8988T (cell line): ENCODE data around the gene MGA.

ENCODE experiments used
- DNase-seq: peaks from one replicate; pipeline ENCODE4 v3.0.0; 2011

MGA gene

DNA sequence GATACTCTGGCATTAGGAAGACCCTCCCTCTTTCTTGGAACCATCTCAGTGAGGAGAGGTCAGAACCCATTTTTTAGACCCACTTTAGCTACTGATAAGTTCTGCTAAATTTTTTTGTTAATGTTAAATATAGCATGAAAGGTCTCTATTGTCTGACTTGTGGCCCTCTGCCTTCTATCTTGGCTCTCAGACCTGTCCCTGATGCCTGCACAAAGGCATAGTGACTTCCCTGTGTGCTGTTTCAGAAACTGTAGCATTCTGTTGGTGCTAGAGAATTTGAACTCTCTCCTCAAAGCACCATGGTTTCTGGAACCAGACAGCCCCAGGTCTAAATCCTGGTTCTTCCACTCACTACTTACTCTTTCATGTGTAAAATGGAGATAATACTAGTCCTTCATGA, 129.5 kb downstream of the MGA start:
- DNase-seq, result no peak

DNA sequence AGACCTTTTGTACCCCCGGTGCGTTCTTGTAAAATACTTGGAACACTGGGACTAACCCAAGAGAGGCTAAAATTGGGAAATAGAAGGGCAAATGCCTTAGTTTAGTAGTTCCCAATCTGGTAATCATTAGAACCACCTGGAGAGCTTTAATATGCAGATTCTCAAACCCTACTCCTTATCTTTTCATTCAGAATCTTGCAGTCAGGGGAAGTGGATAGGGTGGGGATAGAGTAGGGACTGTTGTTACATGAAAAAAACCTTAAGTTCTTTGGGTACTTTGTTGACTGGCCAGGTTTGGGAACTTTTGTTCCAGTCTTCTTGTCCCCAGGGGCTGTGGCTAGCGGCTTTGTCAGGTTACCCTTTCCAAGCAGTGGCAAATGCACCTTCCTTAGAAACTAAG, 130.0 kb downstream of the MGA start:
- DNase-seq, result no peak

DNA sequence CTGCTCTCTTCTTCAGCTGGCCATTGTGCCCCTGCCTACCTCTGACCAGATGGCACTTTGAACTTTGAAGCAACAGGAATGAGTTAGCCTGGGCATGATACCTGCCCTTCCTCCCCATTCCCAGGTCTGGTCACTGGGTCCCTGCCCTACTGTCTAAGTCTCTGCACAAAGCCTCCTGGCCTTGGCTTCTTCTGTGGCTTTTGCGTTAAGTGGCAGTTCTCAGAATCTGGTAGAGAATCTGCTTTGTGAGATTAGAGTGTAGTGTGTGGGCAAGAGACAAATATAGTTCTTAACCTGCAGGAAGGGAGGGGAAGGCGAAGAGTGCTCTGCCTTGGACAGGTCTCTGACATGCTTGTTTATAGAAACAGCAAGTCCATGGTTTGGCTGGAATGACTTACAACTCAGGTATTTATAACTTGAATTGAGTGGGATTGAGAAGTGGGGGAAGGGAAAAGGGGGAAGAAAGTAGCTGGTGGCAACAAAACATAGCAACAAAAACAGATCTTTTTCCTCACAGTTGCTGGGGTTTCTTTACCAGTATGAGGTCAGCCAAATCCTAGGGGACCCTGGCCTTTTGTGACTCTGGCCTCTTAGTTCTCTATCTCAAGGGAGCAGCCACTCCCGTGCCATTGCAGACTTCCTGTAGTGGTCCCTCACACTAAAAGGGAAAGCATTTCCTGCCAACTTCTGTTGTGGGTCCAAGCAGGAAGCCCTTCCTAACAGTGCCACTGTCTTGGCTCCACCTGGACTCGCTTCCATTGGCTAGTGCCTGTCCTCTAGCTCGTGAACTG, 130.7 kb downstream of the MGA start:
- DNase-seq, result no peak

DNA sequence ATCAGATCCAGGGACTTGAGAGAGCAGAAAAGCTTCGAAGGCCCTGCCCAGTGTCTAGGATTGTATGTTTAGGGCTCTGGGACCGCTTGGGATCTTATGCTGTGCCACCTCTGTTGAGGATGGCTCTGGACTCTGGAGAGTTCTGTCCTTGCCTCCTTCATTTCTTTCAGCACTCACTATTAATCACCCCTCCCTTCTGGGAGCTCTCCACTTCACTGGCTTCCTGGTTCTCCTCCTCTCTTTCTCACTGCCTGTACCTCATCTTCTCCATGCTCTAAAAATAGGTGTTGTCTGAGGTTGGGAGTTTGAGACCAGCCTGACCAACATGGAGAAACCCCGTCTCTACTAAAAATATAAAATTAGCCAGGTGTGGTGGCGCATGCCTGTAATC, 131.3 kb downstream of the MGA start:
- no peak for DNase-seq

DNA sequence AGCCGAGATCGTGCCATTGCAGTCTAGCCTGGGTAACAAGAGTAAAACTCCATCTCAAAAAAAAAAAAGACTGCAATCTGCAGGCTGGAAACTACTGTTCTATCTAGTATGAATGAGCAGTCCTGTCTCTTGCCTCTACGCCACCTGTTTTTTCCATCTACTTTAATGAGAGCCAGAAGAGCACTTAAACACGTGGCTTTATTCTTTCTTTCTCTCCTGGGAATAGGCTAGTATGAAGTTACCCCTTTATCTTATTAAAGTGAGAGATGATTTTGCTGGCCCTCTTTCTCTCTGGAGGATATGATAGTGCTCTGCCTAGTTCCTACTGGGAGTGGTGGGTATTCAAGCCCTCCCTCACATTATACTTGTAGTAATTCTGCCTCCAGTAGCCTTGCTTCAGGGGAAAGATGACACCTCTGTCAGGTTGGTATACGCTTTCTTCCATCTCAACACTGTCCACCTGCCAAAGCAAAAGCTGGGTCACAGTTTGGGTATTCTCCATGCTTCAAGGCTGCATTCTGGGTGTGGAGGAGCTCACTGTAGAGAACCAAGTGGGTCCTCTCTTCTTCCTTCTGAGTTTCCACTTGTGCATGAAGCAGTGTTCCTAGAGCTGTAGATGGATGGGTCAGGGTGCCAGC, 131.9 kb downstream of the MGA start:
- no peak for DNase-seq

DNA sequence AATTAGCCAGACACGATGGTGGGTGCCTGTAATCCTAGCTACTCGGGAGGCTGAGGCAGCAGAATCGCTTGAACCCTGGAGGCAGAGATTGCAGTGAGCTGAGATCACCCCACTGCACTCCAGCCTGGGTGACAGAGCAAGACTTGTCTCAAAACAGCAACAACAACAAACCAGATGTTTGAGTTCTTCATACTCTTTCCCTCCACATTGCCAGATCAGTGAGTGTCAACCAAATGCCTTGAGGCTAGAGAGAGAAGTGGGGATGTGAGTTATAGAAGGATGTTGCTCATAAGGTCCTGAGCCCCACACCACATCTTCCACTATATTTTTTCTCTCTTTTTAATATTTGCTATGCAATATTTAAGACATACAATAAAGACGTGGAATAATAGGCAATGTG, 133.9 kb downstream of the MGA start:
- DNase-seq, result no peak

DNA sequence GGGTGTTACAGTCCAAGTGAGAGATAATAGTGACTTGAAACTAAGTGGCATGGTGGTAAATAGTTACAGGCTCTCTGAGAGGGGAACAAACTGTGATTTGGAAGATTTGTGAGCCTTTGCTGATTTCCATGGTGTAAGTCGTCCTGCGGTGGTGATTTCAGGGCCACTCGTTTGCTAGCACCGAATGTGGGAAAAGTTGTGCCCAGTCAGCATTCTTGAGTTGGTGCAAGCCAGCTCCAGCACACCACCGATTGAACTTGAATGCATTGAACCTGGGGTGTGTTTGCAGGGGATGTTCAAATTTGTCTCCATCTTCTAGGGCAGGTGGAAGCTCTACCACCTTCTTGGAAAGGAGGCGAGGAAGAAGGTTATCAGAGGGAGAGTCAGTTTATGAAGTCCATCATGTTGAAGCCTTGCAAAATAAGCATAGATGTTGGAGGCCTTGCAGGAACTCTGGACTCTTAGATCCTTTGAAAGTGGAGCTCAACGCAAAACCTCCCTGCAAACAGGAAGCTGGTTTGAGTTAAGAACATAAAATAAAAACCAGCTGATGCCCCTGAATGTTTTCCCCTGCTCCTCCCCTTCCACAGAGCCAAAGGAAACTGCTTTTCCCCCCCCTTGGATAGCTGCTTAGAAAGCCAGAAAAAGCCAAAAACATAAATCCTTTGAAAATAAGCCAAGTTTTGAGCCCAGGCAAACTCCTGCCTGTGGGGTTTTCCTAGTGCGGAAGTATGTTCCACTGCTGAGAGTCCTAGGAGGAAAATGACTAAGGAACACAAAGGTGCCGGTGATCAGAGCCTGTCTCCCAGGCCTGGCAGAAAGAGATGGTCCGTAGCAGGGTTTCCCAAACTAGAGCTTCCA, 136.0 kb downstream of the MGA start:
- no peak for DNase-seq

DNA sequence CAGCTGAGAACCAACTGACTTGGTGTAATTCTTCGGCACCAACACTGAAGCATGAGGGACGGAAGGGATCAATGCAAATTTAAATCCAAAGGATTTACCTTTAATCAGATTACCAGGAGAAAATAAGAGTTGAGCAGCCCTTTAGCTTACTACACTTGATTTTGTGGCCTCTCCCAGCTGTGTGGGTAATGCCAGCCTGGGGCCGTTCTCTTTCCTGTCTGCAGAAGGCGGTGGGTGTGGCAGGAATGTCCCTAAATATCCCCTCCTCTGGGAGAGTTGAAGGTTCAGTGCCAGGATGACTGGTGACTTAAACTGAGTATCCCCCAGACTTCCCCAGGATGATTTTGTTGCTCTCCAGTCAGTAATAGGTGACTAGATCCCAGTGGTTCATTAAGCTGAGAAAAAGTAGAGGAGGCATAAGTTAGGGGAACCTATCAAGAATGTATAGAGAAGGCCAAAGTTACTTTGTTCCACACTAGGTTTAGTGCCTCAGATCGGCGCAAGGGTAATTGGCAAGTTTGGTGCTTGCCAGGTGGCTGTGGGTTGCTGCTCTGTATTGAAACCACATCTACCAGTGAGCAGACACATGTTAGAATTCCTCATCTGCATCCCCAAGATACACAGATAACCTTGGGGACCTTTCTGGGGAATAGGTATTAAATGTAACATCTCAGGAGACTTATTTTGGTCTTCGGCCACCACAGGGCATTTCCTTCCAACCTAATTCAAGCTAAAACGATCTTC, 137.2 kb downstream of the MGA start:
- DNase-seq, result no peak

DNA sequence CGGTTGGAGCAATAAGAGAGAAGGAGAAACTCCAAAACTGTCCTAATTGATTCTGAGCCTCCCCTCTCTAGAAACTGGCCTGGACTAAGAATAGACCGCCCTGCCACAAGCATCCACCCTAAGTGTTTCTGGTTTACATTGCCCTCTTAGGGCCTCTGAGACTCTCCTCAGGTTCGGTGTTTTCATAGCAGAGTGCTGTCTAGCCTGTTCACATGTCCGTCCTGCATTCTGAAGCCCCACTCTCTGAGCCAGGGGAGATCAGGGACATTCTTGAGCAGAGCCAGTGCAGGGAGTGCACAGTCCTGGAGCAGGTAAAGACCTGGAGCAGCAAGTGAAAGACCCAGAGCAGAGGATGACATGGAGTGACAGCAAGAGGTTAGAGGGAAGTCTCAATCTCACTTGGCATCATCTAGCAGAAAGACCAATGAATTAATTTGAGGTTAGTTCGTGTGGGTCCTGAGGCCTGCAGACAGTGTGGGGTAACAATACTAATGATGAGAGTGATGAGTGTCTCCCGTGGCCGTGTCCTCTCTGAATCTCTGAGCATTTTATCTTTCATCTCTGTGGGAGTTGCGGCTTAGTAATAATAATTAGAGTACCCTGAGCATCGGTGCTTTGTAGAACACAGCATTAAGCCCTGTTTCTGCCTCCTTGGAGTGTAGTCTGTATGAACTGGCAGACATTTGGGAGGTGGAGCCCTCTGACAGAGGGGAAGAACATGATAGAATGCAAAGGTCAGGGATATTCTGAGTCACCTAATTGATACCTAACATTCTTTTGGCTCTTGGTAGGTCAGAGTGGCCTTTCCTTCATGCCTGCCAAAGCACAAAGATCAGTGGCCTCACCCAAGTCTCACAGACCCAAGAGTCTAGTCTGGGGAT, 138.6 kb downstream of the MGA start:
- DNase-seq, result no peak

DNA sequence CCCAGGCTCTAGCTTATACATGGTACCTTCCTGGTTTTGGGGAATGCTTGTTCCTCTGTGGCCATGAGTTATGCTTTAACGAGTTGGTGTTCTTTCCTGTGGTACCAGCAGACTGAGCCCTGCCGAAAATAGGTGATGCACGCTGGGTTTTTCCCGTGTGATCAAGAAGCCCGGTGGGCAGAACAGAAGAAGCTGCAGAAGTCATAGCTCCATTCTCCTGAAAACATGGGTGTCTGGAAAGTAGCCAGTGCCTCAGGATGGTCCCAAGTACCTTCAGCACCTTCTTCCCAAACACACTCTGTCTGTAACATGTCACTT, 139.2 kb downstream of the MGA start:
- DNase-seq, result no peak

DNA sequence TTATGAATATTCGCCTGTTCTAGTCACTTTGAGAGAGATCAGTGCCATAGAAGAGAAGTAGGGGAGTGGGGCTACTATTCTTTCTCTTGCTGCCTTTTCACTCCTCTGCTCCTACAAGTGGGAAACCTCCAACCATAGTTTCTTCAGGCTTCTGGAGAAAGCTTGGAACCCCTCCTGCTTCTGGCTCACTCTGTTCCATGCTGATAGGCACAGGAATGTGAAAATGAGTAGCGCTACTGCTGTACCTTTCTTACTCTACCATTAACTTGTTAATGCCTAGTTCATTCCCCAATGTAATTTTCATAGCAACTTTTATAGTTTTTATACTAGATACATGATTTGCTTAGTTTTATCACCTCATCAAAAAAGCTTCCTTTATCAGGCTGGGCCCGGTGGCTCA, 141.0 kb downstream of the MGA start:
- no peak for DNase-seq

DNA sequence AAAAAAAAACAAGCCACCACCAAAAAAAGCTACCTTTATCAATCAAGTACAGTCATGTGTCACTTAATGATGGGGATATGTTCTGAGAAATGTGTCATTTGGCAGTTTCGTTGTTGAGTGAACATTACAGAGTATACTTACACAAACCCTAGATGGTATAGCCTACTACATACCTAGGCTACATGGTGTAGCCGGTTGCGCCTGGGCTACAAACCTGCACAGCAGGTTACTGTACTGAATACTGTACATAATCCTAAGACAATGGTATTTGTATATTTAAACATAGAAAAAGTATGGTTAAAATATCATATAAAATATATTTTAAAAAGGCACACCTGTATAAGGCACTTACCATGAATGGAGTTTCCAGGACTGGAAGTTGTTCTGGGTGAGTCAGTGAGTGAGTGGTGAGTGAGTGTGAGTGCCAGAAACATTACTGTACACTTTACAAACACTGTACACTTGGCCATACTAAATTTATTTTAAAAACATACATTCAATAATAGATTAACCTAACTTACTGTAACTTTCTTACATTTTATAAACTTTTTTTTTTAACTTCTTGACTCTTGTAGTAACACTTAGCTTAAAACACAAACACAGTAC, 141.7 kb downstream of the MGA start:
- DNase-seq, result no peak

DNA sequence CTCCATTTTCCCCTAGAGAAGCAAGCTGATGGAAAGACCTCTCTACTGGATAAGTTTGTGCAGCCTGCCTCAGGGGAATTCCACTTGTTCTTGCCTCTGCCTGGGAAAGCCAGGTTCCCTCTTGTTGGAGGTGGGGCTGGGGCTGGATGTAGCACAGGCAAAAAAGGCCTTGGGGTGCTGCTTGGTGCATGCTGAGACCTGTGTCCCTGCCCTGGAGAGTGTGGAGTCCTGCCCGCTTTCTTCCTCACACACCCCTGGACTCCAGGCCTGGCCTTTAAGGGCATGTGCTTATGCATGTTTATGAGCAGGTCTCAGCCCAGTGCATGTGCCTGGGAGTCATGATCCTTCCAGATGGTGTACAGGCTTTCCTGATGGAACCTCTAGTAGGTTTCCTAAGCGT, 144.2 kb downstream of the MGA start:
- no peak for DNase-seq

DNA sequence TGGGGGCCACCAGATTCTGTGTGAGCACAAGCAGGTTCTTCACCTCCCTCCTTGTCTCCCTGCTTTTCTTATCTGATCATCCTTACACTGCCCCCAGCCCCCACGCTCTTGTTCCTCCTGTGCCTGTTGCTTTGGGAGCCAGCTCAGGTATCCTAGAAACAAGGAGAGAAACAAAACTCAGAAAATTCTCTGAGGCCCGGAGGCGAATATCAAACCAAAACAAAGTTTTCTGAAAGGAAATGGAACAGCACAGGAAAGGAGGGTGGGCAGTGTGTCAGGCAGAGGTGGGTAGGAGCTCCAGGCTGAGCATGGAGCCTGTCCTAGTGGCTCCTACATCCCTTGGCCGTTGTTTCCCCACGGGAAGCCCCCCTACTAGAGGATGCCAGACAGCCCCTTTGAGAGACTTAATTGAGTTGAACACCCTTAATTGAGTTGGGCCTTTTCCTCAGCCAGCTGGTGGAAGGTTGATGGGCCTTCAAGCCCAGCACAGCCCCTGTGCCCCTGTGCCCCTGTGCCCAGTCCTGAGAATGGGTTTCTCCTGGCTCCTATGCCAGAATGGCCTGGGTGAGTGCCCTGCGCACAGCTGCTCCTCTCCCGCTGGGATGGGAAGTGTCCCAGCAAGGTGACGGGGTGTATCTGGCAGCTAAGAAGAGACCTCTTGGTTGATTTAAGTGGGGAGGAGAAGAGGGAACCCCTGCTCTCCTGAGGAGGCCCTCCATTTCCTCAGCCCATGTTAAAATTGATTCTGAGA, 144.9 kb downstream of the MGA start:
- DNase-seq, result no peak

DNA sequence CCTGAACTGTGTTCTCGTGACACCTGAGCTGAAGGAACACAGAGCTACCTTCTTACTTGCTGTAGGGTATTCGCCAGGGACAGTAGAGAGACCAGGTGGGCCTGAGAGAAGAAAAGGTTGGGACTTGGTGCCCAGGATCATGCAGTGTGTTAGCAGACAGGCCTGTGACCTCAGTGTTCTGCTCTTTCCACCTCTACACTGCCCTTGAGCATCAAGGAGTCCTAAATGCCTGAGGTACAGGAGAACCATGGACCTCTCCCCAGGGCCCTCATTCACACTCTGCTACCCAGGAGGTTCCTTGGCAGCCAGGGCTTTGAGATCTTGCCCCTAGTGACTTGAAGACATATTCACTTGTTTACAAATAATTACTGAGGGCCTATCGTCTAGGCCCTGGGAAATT, 145.5 kb downstream of the MGA start:
- no peak for DNase-seq

DNA sequence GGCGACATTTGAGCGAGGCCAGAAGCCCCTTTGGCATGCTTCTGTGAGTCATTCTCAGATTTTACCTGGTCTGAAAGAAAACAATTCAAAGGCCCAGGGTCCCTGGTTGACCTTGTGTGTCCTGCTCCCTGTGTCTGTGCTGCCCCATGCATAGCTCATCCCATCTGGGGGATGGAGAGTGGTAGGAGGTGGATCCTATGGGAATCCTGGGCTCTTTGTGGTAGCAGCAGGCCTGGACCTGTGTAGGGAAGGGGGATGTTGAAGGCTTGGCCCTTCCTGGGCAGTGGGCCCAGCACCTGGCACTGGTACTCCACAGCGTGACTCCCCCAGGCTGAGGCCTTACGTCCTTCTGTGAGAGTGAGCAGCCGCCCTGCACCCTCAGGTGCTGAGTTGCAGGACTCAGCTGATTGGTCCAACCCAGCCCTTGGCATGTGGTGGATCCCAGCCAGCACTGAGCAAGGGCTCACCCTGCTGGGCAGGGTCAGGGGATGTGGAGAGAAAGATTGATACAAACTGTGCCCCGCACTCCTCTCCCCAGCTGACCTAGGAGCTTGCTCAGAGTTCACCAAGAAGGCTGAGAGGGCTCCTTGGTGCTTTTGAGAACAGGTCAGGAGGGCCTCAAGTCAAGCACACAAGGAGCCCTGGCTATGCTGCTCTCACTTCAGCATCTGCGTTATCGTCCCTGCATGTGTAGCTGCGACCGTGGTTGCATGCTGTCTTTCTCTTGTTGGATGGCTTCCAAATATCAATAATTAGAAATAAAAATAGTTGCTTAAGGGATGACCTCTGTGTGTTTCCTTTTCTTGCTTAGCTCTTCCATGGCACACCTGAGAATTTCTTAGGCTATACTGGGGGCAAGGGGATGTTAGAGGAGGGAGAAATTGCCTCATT, 146.3 kb downstream of the MGA start:
- no peak for DNase-seq

DNA sequence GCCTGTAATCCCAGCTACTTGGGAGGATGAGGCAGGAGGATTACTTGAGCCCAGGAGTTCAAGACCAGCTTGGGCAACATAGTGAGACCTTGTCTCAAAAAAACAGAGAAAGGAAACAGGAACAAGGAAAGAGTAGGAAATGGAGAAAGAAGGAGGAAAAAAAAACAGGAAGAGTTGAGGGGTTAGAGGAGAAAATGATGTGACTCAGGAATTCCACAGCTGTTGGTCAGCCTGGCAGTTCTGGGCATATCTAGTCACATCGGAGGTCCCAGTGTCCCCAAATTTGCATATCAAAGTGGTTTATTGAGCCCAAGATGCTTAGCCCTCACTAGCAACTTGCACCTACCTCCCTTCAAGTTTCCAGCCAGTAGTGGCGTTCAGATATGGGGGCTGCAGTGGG, 148.9 kb downstream of the MGA start:
- DNase-seq, result no peak

DNA sequence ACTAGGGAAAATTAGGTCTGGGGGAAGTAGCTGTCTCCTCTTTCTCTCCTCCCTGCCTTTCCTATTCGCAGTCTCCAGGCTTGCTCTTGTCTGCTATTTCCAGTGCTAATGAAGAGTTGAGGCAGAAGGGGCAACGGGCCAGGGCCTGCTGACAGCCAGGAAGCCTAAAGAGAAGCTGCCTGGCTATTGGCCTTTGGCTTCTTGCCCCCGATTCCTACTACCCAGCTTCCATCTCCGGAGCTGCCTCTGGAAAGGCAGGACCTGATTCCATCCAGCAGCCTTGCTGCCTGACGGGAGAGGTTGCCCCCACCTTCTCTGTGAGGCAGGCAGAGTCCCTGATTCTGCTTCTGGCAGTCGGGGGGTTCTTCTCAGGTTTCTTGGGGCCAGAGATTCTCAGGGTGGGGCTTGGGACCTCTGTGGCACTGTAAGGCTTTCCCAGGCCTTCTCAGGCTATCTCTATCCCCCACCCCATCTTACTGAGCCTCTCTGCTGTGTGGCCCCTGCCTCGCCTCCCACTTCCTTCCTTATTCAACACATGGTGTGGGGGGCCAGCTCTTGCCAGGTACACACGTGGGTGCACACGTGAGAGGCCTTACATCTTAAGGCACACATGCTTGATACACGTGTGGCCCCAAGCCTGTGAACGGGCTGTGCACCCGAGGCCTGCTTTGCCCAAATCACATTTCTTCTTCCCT, 149.5 kb downstream of the MGA start:
- DNase-seq, result no peak

DNA sequence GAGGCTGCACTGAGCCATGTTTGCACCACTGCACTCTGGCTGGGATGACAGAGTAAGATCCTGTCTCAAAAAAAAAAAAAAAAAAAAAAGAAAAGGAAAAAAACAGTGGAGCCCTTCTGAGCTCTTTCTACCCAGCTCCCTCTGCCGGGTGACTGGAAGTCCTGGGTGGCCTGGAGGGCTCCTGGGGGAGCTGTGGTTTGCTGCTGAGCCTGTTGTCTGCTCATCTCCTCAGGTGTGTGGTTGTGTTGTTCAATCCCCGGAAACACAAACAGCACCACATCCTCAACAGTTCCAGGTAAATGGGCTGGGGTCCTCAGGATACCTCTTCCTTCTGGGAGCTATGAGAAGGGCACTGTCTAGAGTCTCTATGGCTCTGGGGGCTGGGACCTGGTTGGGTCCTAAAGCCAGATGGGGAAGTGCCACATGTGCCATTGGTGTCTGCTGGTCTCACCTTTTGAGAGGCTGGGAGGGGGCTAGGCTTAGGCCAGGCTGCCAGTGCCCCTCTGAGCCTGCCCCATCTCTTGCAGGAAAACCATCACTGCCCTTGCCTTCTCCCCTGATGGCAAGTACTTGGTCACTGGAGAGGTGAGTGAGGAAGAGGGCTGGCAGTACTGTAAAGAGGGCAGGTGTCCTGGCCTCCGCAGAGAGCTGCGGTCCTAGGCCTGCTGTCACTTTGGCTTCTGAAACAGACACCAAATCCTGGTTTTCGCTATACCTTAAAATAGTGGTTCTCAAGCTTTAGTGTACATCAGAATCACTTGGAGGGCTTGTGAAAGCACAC, 150.6 kb downstream of the MGA start:
- DNase-seq, result no peak
